Articular chondrocyte of knee joint (primary cell): Measurements from ENCODE around the gene NBEAL1. TPM values are rescaled to one million over a fixed set of nuclear protein-coding genes. Genes with fewer than 3 reads are reported as not detected.

ENCODE experiments used
- small RNA-seq: library from RNA; depleted of rRNA; stranded (forward); fragments of <200 nt; gene quantifications from one replicate; pipeline ENCODE3, GENCODE V24; 2012
- total RNA-seq: library from RNA; depleted of rRNA; stranded (reverse); fragments of >200 nt; gene quantifications from 2 replicates; pipeline ENCODE4 v1.2.3, GENCODE V29; 2012

Gene NBEAL1
- 56.4 and 77.3 TPM in 2 replicates for total RNA-seq

DNA sequence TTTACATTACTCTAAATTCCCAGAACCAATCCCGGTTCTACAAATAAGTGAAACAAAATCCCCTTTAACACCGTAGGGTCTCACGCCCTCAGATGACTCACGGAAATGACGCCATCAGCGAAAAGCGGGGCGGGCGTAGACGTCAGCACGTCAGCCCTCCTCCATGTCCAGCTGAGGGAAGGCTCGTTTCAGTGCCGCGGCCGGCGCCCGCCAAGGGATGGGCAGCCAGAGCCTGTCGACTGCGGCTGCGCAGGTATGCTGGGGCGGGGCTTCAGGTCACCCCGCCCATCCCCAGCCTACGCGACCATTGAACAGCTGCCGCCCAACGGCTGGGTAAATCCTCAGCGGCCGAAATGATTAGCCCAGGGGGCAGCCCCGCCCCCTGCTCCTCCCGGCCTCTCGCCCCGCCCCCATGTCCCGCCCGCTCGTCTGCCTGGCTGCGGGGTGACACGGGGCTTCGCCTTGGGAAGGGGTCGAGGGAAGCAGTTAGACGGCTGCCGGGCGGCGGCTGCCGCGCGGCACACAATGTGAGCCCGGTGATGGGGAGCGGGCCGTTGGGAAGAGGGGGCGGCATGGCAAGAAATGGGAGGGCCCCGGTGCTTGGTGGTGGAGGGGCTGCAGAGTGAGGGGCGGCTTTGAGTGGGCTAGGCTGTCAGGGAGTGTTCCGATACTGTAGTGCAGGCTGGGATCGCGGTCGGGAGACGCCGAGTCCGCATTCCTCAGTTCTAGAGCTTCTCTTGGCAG is at the start of gene NBEAL1:
Gene NBEAL1, plus strand, starts transcription at position 420 of the 744 bp plus-strand sequence. CDS start 1,510 bp downstream, outside the sequence.

DNA sequence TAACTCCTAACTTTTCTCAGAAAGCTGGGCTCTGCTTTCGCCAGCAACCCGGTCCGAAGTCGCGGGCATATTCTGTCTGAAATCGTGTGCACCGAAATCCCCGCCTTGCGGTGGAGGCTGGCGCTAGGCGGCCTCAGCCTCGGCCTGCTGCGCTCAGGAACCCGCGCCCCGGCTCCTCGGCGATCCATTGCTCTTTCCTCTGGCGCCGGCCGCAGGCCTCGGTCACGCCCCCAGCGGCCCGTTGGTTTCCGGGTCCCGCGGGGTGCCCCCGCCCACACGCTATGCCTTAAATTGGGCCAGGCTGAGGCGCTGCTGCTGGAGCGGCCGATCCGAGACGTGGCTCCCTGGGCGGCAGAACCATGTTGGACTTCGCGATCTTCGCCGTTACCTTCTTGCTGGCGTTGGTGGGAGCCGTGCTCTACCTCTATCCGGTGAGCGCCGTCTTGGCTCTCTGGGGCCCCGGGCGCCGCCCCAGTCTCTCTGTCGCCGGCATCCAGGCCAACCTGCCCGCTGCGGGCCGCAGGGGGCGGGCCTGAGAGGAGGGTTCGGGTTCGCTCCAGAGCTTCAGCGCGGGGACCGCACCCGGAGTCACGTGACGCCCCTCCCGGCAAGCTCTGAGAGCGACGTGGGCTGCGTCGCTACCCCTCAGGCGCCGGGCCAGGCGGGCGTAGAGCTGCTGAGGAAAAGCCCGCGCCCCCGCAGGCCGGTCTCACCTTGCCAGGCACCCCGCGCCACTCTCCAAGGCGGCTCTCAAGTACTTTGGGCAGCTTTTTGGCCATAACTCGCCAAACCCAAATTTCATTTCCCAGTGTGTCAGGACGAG is 224.2 kb downstream of the NBEAL1 start, which contains the start of gene CYP20A1:
Gene CYP20A1, plus strand, starts transcription at position 315 of the 823 bp plus-strand sequence. Its CDS starts 45 bp downstream, at position 360.

Small RNA genes within 50 kb of the gene (small RNA-seq; reads per million reads assigned to genes)
- gene AC010900.2 (not detected), gene RF00408 (not detected), gene RN7SL670P (not detected)

Other genes starting within 250 kb of the NBEAL1 start
- gene ICA1L, start 143.1 kb upstream of the NBEAL1 start, total RNA-seq = 11.5 and 12.5 TPM in 2 replicates
- 19.6 and 26.9 TPM in 2 replicates for gene WDR12, start 103.2 kb upstream of the NBEAL1 start, total RNA-seq
- 15.4 and 15.5 TPM in 2 replicates for gene CARF, start 102.6 kb upstream of the NBEAL1 start, total RNA-seq
- 86.5 and 101 TPM in 2 replicates for gene CYP20A1, start 224.1 kb downstream of the NBEAL1 start, total RNA-seq